Ectodermal cell (in vitro differentiated cells): Measurements from ENCODE around the gene DUOX1.

Source experiments
- H3K27ac ChIP-seq: 2 replicates; pipeline ENCODE4 v1.7.0; 2013; ENCODE audit warnings: mild to moderate bottlenecking, low read depth, low read length; ENCODE audit not compliant: insufficient read depth, poor library complexity, severe bottlenecking
- H3K27me3 ChIP-seq: 2 replicates; pipeline ENCODE4 v1.7.0; 2013; ENCODE audit warnings: mild to moderate bottlenecking, low read length; ENCODE audit not compliant: insufficient read depth, control insufficient read depth, poor library complexity, severe bottlenecking
- H3K36me3 ChIP-seq: one replicate; pipeline ENCODE4 v1.7.0; 2013; ENCODE audit warnings: low read length; ENCODE audit not compliant: control insufficient read depth, insufficient read depth
- H3K4me1 ChIP-seq: one replicate; pipeline ENCODE4 v1.7.0; 2013; ENCODE audit warnings: low read length; ENCODE audit not compliant: control insufficient read depth, insufficient read depth
- H3K4me3 ChIP-seq: 2 replicates; pipeline ENCODE4 v1.7.0; 2013; ENCODE audit warnings: low read depth, low read length, control low read depth; ENCODE audit not compliant: insufficient read depth
- H3K9me3 ChIP-seq: 2 replicates; pipeline ENCODE4 v1.7.0; 2013; ENCODE audit warnings: mild to moderate bottlenecking, low read length, moderate library complexity; ENCODE audit not compliant: control insufficient read depth
- WGBS, 2 experiments: methylation state at CpG; one replicate each; pipeline ENCODE4 v1.1.7; 2013; ENCODE audit warnings: missing lambda C conversion rate in 2 of 2; 5-methylcytosine and 5-hydroxymethylcytosine counted together

DUOX1 gene

GRCh38 chr15:45180648-45181436 is 51.0 kb downstream of the DUOX1 start:
- Histone ChIP-seq H3K27me3 (no peaks in the 10 kb centered on the region), H3K36me3 (peaks cover 4% of the 10 kb centered on the region)

GRCh38 chr15:45181491-45182285 is 51.9 kb downstream of the DUOX1 start:
- peaks cover 4% of the 10 kb centered on the region for H3K36me3 ChIP-seq
- H3K27me3 ChIP-seq: no peaks in the 10 kb centered on the region
- 82 to 87% methylated on average over 7 to 9 of the region's 9 CpGs for WGBS, 2 experiments
- no peak overlapping the region for H3K27ac ChIP-seq
- no peaks in the 10 kb centered on the region for H3K9me3 ChIP-seq
- peaks cover 26% of the 10 kb centered on the region for H3K4me1 ChIP-seq
- no peak overlapping the region for H3K4me3 ChIP-seq

More at GRCh38 chr15:45180648-45181436, 51.0 kb downstream of the DUOX1 start:
- no peaks in the 10 kb centered on the region for H3K9me3 ChIP-seq
- no peak overlapping the region for H3K4me3 ChIP-seq
- WGBS, 2 experiments: 83 to 98% methylated on average over 7 to 8 of the region's 8 CpGs
- no peak overlapping the region for H3K27ac ChIP-seq
- H3K4me1 ChIP-seq: peaks cover 18% of the 10 kb centered on the region

- no peaks in the 10 kb centered on the region for H3K9me3 ChIP-seq
- H3K27ac ChIP-seq: no peak overlapping the region
- WGBS, 2 experiments: 0 to 31% methylated on average over 1 of the region's 1 CpG
- peaks cover under 1% of the 10 kb centered on the region for H3K27me3 ChIP-seq
- no peak overlapping the region for H3K4me3 ChIP-seq
- peaks cover 28% of the 10 kb centered on the region for H3K4me1 ChIP-seq
- H3K36me3 ChIP-seq: no peaks in the 10 kb centered on the region
Measured at GRCh38 chr15:45182996-45183395, 53.2 kb downstream of the DUOX1 start.

- peaks cover 28% of the 10 kb centered on the region for H3K4me1 ChIP-seq
- H3K27me3 ChIP-seq: peaks cover 5% of the 10 kb centered on the region
- no peaks in the 10 kb centered on the region for H3K36me3 ChIP-seq
- 94 to 95% methylated on average over 2 of the region's 2 CpGs for WGBS, 2 experiments
- no peaks in the 10 kb centered on the region for H3K9me3 ChIP-seq
- H3K27ac ChIP-seq: no peak overlapping the region
- H3K4me3 ChIP-seq: no peak overlapping the region
Measured at GRCh38 chr15:45183511-45183910, 53.7 kb downstream of the DUOX1 start.

- Histone ChIP-seq H3K4me3 (no peak overlapping the region), H3K36me3 (no peaks in the 10 kb centered on the region), H3K27me3 (peaks cover 16% of the 10 kb centered on the region), H3K4me1 (peaks cover 28% of the 10 kb centered on the region), H3K27ac (no peak overlapping the region), H3K9me3 (no peaks in the 10 kb centered on the region)
- WGBS, 2 experiments: 88 to 92% methylated on average over 9 of the region's 9 CpGs
Measured at GRCh38 chr15:45184562-45185041, 54.8 kb downstream of the DUOX1 start.

GRCh38 chr15:45185069-45185779 is 55.4 kb downstream of the DUOX1 start:
- H3K27me3 ChIP-seq: peaks cover 23% of the 10 kb centered on the region
- H3K4me1 ChIP-seq: peaks cover 28% of the 10 kb centered on the region
- H3K36me3 ChIP-seq: no peaks in the 10 kb centered on the region
- WGBS, 2 experiments: 92 to 94% methylated on average over 3 of the region's 3 CpGs
- H3K4me3 ChIP-seq: peak overlapping the region; percentile 76
- no peak overlapping the region for H3K27ac ChIP-seq
- H3K9me3 ChIP-seq: no peaks in the 10 kb centered on the region

GRCh38 chr15:45185903-45186770 is 56.3 kb downstream of the DUOX1 start:
- Histone ChIP-seq H3K27me3 (peaks cover 25% of the 10 kb centered on the region), H3K4me1 (peaks cover 28% of the 10 kb centered on the region), H3K36me3 (no peaks in the 10 kb centered on the region), H3K27ac (peak overlapping the region; percentile 62), H3K9me3 (no peaks in the 10 kb centered on the region), H3K4me3 (peak overlapping the region; percentile 76)
- WGBS, 2 experiments: 76 to 78% methylated on average over 8 of the region's 8 CpGs

- WGBS, 2 experiments: 3% methylated on average over 42 of the region's 42 CpGs
- peaks cover 28% of the 10 kb centered on the region for H3K4me1 ChIP-seq
- no peaks in the 10 kb centered on the region for H3K36me3 ChIP-seq
- no peaks in the 10 kb centered on the region for H3K9me3 ChIP-seq
- H3K4me3 ChIP-seq: peak overlapping the region; percentile 76
- H3K27ac ChIP-seq: peak overlapping the region; percentile 62
- peaks cover 25% of the 10 kb centered on the region for H3K27me3 ChIP-seq
Measured at GRCh38 chr15:45186771-45187577, 57.2 kb downstream of the DUOX1 start.

- Histone ChIP-seq H3K9me3 (no peaks in the 10 kb centered on the region), H3K4me1 (peaks cover 28% of the 10 kb centered on the region), H3K27me3 (peaks cover 25% of the 10 kb centered on the region), H3K36me3 (no peaks in the 10 kb centered on the region), H3K27ac (no peak overlapping the region), H3K4me3 (peak overlapping the region; percentile 76)
- 1% methylated on average over 43 of the region's 43 CpGs for WGBS, 2 experiments
Measured at GRCh38 chr15:45187578-45187893, 57.7 kb downstream of the DUOX1 start.
